Lower leg skin (tissue), 4 donors: Measurements from ENCODE around the gene ZCCHC8. TPM values are rescaled to one million over a fixed set of nuclear protein-coding genes. Genes with fewer than 3 reads are reported as not detected.
"Not testable (repeated sequence)": the region's sequence is repeated elsewhere in the genome, so short reads cannot be mapped to it uniquely, and the experiment has no call there.

Experiments
- DNase-seq, 2 donors: peaks; one replicate each; pipeline ENCODE4 v3.0.0-alpha.2; 2019; ENCODE audit warnings: low spot score in 2 of 2
- H3K4me3 ChIP-seq: fragments of 200-600 bp; sonication (generic); 2 replicates; pipeline ENCODE4 v1.5.1; 2017; ENCODE audit warnings: mild to moderate bottlenecking, low read depth; ENCODE audit not compliant: poor library complexity, severe bottlenecking
- POLR2A ChIP-seq, 2 donors: fragments of 450-650 bp; IDR thresholded peaks; one replicate each; pipeline ENCODE4 v1.6.1; 2016 to 2017; ENCODE audit warnings: antibody characterized with exemption in 2 of 2, mild to moderate bottlenecking in 1 of 2, moderate library complexity in 1 of 2
- WGBS, 2 donors: methylation state at CpG; one replicate each; pipeline ENCODE4 v1.1.5; 2018; 5-methylcytosine and 5-hydroxymethylcytosine counted together
- intact Hi-C: fragments of 100-400 bp; cut with DNase I; formaldehyde crosslinking; loops from one replicate; pipeline ENCODE4 v1.15.0; 2023; ENCODE audit warnings: low total_unique reads
- total RNA-seq, 4 donors: library from RNA; depleted of rRNA; stranded (reverse); fragments of >200 nt; gene quantifications; one replicate each; pipeline ENCODE4 v1.1.0, GENCODE V29; 2016
- TF ChIP-seq, protein P1 (sequence below), 3 donors: fragments of 450-650 bp; IDR thresholded peaks; one replicate each; pipeline ENCODE4 v1.5.1; 2016; ENCODE audit warnings: antibody characterized with exemption in 3 of 3, mild to moderate bottlenecking in 3 of 3, moderate library complexity in 2 of 3

ZCCHC8 gene
- total RNA-seq, 4 donors from 2014 or later: 22.7 to 27.1 (median 25.3) TPM

DNA sequence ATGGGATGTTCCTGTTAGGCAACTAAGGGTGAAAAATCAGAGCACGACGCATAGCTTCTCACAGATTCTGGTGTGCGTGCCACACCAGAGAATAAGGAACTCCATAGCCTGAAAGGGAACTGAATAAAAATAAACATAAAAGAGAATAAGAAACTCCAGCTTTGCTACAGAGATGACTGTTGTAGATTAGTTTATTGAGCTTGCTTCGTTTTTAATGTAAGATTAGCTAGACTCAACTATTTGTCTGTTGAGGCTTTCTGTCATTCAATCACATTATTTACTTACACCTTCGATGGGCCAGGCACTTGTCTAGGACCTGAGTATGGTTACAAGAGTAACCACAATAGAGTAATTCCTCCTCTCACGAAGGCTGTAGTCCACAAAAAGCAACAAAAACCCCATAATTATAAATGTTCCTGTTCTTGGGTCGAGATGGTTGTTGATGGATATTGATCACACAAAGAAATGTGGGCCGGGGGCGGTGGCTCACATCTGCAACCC lies 807 bp upstream of the ZCCHC8 start:
- no peak for DNase-seq
- H3K4me3 ChIP-seq: no peak overlapping the region
- intact Hi-C loops: no loop called here
- 74 to 77% methylated on average over 9 of the region's 9 CpGs for WGBS, 2 donors
- TF ChIP-seq POLR2A (IDR thresholded peaks at IDR 0.05): no peak
- TF ChIP-seq, protein P1, sequence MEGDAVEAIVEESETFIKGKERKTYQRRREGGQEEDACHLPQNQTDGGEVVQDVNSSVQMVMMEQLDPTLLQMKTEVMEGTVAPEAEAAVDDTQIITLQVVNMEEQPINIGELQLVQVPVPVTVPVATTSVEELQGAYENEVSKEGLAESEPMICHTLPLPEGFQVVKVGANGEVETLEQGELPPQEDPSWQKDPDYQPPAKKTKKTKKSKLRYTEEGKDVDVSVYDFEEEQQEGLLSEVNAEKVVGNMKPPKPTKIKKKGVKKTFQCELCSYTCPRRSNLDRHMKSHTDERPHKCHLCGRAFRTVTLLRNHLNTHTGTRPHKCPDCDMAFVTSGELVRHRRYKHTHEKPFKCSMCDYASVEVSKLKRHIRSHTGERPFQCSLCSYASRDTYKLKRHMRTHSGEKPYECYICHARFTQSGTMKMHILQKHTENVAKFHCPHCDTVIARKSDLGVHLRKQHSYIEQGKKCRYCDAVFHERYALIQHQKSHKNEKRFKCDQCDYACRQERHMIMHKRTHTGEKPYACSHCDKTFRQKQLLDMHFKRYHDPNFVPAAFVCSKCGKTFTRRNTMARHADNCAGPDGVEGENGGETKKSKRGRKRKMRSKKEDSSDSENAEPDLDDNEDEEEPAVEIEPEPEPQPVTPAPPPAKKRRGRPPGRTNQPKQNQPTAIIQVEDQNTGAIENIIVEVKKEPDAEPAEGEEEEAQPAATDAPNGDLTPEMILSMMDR (IDR thresholded peaks at IDR 0.05): no peak

DNA sequence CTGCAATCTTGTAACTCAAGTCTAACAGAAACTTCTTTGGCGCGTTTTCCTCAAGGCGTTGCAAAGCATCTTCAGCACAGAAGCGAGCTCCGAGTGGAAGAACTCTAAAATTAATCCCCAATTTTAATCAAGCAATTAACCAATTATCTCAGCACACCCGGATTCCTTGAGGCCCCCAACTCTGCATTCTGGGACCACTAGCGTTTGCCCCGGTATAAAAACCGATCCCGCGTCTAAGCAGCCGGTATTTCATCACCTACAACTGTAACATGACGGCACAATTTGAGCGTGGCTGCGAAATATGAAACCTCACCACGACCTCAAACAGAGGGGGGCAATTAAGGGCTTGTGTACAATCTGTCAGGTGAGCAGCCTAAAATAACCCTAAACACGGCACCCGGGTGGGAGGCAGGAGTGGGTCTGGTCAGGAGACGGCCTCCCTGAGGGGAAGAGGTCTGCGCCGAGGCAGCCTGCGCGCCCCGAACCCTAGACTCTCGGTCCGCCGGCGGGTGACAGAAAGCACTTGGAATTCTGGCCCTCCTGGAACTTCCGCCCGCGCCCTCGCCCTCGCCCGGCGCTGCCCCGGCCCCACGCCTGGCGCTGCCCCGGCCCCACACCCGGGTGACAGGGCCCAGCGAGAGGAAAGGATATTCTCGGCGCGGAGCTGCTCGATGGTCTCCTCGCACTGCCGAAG lies 594 bp downstream of the ZCCHC8 start:
- intact Hi-C loops: no loop called here
- DNase-seq: peak; percentile 43 to 91
- peak overlapping the region; percentile 91 for H3K4me3 ChIP-seq
- TF ChIP-seq POLR2A (IDR thresholded peaks at IDR 0.05): no peak
- TF ChIP-seq, protein P1 (IDR thresholded peaks at IDR 0.05): no peak
- 1% methylated on average over 25 to 37 of the region's 47 CpGs for WGBS, 2 donors

DNA sequence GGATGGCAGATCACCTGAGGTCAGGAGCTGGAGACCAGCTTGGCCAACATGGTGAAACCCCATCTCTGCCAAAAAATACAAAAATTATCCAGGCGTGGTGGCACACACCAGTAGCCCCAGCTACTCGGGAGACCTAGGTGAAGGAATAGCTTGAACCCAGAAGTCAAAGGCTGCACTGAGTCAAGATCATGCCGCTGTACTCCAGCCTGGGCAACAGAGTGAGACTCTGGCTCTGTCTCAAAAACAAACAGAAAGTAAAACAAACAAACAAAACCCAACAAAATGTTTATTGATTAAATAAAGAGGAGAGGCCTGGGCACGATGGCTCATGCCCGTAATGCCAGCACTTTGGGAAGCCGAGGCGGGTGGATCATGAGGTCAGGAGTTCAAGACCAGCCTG lies 5.5 kb downstream of the ZCCHC8 start:
- 80 to 87% methylated on average over 7 of the region's 7 CpGs for WGBS, 2 donors
- intact Hi-C loops: no loop called here
- DNase-seq: no peak
- H3K4me3 ChIP-seq: no peak overlapping the region
- no peak for TF ChIP-seq POLR2A (IDR thresholded peaks at IDR 0.05)
- TF ChIP-seq, protein P1 (IDR thresholded peaks at IDR 0.05): no peak

DNA sequence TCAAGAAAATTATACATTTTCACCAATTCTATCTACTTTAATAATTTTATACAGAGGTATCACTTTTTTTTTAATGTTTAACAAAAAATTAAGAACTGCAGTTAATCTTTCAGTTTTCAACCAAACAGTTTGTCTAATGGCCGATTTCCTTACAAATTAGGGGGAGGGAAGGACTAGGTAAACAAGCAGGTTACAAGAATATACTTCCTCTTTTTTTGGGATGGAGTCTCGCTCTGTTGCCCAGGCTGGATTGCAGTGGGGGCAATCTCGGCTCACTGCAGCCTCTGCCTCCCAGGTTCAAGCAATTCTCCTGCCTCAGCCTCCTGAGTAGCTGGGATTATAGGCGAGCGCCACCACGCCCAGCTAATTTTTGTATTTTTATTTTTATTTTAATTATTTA lies 7.5 kb downstream of the ZCCHC8 start:
- H3K4me3 ChIP-seq, DNase-seq, intact Hi-C loops: not testable (repeated sequence)
- WGBS, 2 donors: 87 to 93% methylated on average over 6 of the region's 6 CpGs

DNA sequence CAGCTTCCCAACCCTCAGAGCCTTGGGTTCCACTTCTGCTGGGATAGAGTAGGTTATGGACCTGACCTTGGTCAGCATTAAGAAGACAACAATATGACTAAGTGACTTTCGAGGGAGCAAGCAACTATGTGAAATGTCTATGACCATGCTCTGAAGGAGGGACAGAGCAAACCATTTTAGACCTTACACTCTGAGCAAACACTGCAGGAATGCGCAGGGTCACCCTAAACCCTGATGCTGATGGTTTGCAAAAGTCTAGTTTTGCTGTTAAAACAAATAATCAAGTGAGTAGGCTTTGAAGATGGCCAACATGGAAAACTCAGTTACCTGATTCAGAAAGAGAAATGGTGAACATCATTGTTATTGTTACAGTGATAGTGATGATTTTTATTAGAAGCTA lies 8.7 kb downstream of the ZCCHC8 start:
- DNase-seq: no peak
- no peak overlapping the region for H3K4me3 ChIP-seq
- WGBS, 2 donors: 90 to 100% methylated on average over 2 of the region's 2 CpGs
- intact Hi-C loops: no loop called here
- TF ChIP-seq POLR2A (IDR thresholded peaks at IDR 0.05): no peak
- TF ChIP-seq, protein P1 (IDR thresholded peaks at IDR 0.05): no peak

DNA sequence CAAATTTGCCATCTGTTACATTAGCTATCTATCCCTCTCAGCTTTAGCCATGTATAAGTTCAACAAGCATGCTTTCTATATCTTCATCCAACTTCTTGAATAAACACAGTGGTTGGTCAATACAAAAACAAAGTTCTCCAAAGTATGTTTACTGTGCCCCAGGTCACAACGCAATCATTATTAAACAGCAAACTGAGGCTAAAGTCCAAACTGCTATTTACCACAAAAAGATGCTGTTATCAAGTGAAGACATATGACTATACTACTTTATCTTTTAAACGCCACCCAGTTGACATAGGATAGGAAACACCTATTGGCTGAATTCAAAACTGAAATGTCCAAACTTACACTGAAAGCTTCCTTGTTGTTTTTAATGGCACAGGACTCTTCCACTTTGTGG lies 11.7 kb downstream of the ZCCHC8 start:
- no peak for TF ChIP-seq POLR2A (IDR thresholded peaks at IDR 0.05)
- TF ChIP-seq, protein P1 (IDR thresholded peaks at IDR 0.05): no peak
- no peak overlapping the region for H3K4me3 ChIP-seq
- intact Hi-C loops: no loop called here
- 95 to 96% methylated on average over 2 of the region's 2 CpGs for WGBS, 2 donors
- no peak for DNase-seq

DNA sequence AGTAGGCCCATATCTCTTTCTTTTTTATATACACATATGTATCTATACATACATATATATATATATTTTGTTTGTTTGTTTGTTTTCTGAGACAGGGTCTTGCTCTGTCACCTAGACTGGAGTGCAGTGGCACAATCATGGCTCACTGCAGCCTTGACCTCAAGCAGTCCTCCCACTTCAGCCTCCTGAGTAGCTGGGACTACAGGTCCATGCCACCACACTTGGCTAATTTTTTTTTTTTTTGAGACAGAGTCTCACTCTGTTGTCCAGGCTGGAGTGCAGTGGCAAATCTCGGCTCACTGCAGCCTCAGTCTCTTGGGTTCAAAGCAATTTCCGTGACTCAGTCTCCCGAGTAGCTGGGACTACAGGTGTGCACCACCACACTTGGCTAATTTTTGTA lies 12.9 kb downstream of the ZCCHC8 start:
- 88 to 98% methylated on average over 3 of the region's 3 CpGs for WGBS, 2 donors
- H3K4me3 ChIP-seq, DNase-seq, intact Hi-C loops: not testable (repeated sequence)
